ENCODE results near the gene CEMIP2. TPM values are rescaled to one million over a fixed set of nuclear protein-coding genes. Genes with fewer than 3 reads are reported as not detected.

Gene CEMIP2
- total and polyA plus RNA-seq, 10 of the 15 experiments (the other 5 are each of a cell fraction or from before 2014, with no cell fraction given), result 0.50 to 19.2 (median 1.2) TPM

DNA sequence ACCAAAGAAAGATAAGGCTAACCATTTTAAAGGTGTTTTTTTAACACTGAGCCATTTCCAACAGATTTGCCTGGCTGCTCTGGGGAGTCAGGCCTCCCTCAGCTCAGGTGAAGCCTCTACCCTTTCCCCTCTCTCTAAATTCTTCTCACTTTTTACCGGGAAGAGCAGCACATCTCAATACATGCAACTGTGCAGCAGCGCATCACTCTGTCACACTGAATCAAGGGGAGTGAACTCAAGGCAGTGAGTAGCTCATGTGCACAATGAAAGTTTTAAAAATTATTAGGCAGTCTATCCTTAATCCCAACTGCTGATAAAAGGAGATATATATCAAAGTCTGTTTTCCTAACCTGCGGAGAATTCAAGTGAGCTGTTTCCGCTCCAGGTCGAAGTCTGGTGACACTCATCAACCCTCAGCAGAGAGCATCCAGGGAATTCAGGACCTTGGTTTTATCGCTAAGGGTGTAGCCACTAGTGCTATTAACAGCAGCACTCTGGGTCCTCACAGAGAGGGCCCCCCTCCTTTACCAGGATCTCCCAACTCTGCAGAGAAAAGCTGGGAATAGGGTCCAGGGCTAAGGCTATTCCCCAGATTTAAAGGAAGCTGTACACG, 1.0 kb downstream of the CEMIP2 start:
- FAIRE-seq, result no peak
- TF ChIP-seq POU2F2 (IDR thresholded peaks at IDR 0.05; ENCODE audit: borderline replicate concordance, low read depth, low read length) (no peak), ZZZ3 (IDR thresholded peaks at IDR 0.05; ENCODE audit: control insufficient read depth, insufficient read length, low read depth) (no peak), SP1 (IDR thresholded peaks at IDR 0.05; ENCODE audit: low read depth, low read length) (no peak), ETV6 (conservative IDR thresholded peaks at IDR 0.05 in 1 of 2, IDR thresholded peaks at IDR 0.05 in 1 of 2; ENCODE audit: borderline replicate concordance in 1 of 2, low read depth in 1 of 2) (no peak), USF2 (IDR thresholded peaks at IDR 0.05; ENCODE audit: borderline replicate concordance, low read depth, low read length) (no peak), ELK1 (IDR thresholded peaks at IDR 0.05; ENCODE audit: low read depth, low read length) (no peak), NFXL1 (IDR thresholded peaks at IDR 0.05; ENCODE audit: borderline replicate concordance) (no peak), BMI1 (IDR thresholded peaks at IDR 0.05; ENCODE audit: borderline replicate concordance) (no peak), SMC3 (IDR thresholded peaks at IDR 0.05; ENCODE audit: borderline replicate concordance, low read length) (no peak), ZNF622 (IDR thresholded peaks at IDR 0.05) (no peak), LARP7 (IDR thresholded peaks at IDR 0.05) (no peak), NR2C1 (IDR thresholded peaks at IDR 0.05) (no peak), TCF12 (IDR thresholded peaks at IDR 0.05; ENCODE audit: low read depth, low read length) (no peak), NBN (IDR thresholded peaks at IDR 0.05) (no peak), RUNX3 (IDR thresholded peaks at IDR 0.05; ENCODE audit: low read length) (no peak), CBX3 (IDR thresholded peaks at IDR 0.05; ENCODE audit: borderline replicate concordance, low read depth) (no peak), FOXK2 (IDR thresholded peaks at IDR 0.05) (no peak)
- Histone ChIP-seq H3K79me2 (ENCODE audit: control insufficient read depth, insufficient read depth, low read length) (no peaks in the 10 kb centered on the region), H3K4me2 (ENCODE audit: control insufficient read depth, insufficient read depth) (peak overlapping the region; percentile 89), H3K4me1 (ENCODE audit: control insufficient read depth, insufficient read depth, low read length) (peaks cover 14% of the 10 kb centered on the region), H3K9me3 (replicated peaks; ENCODE audit: control insufficient read depth, insufficient read depth, low read length) (no peaks in the 10 kb centered on the region), H3K27me3 (replicated peaks in 1 of 2; ENCODE audit: control insufficient read depth in 2 of 2, insufficient read depth in 2 of 2, low read length in 1 of 2) (peaks cover 0 to 18% of the 10 kb centered on the region in 2 experiments; a peak in 2 of 4 replicates), H2AFZ (ENCODE audit: control insufficient read depth, low read depth, low read length) (no peak overlapping the region), H3K9ac (ENCODE audit: control insufficient read depth, insufficient read depth, low read length) (no peak overlapping the region), H3K4me3 (peak overlapping the region; percentile 84; the same call in 1 of the 2 replicates), H3K36me3 (ENCODE audit: control insufficient read depth in 2 of 2, insufficient read depth in 2 of 2, low read length in 1 of 2) (no peaks in the 10 kb centered on the region), H4K20me1 (ENCODE audit: control insufficient read depth, insufficient read depth) (peaks cover 3% of the 10 kb centered on the region), H3K27ac (ENCODE audit: control insufficient read depth, insufficient read depth) (no peak overlapping the region)
- CTCF ChIA-PET, result interaction anchor here (1.0 to 4.3 kb wide), 10 partner anchors 9 to 482 kb away, joined by 3 to 31 read pairs (median 6); no protein-coding TSS in a partner anchor
- POLR2A ChIA-PET, result interaction anchor here (1.4 kb wide), 1 partner anchor 82 kb away, joined by 3 read pairs; no protein-coding TSS in a partner anchor
- RAD21 ChIA-PET (ENCODE audit: unreplicated experiment), result interaction anchor here (0.9 to 1.9 kb wide), 7 partner anchors 10 to 481 kb away, joined by 3 to 7 read pairs (median 3); no protein-coding TSS in a partner anchor
- no peak for ATAC-seq
- no peak for DNase-seq (ENCODE audit: low read depth, low spot score)
- TSS peak; percentile 50 for BruUV-seq (replicated peaks)
- SMC1A ChIA-PET (ENCODE audit: uncharacterized antibody, unreplicated experiment), result interaction anchor here (0.7 to 2.0 kb wide), 10 partner anchors 10 to 483 kb away, joined by 3 to 15 read pairs (median 4); no protein-coding TSS in a partner anchor
- in situ Hi-C loops (cut with MboI), result loop anchor here (10.0 kb wide), 1 partner anchor 482 kb away; no protein-coding TSS in a partner anchor
- intact Hi-C loops (cut with micrococcal nuclease; ENCODE audit: unreplicated experiment), result loop anchor here (5.0 kb wide), 4 partner anchors 55 to 275 kb away; no protein-coding TSS in a partner anchor
- WGBS (ENCODE audit: insufficient coverage, insufficient replicate concordance, low lambda C conversion rate, missing lambda C conversion rate), result 29% methylated on average over 7 of the region's 7 CpGs

Measured in GM12878 (cell line).